Lower leg skin (tissue), 3 donors: Measurements from ENCODE around the gene OR12D1.

Experiments
- POLR2A ChIP-seq, 2 donors: fragments of 450-650 bp; IDR thresholded peaks; one replicate each; pipeline ENCODE4 v1.6.1; 2016 to 2017; ENCODE audit warnings: antibody characterized with exemption in 2 of 2, mild to moderate bottlenecking in 1 of 2, moderate library complexity in 1 of 2
- TF ChIP-seq, protein P1 (sequence below), 3 donors: fragments of 450-650 bp; IDR thresholded peaks; one replicate each; pipeline ENCODE4 v1.5.1; 2016; ENCODE audit warnings: antibody characterized with exemption in 3 of 3, mild to moderate bottlenecking in 3 of 3, moderate library complexity in 2 of 3

DNA sequence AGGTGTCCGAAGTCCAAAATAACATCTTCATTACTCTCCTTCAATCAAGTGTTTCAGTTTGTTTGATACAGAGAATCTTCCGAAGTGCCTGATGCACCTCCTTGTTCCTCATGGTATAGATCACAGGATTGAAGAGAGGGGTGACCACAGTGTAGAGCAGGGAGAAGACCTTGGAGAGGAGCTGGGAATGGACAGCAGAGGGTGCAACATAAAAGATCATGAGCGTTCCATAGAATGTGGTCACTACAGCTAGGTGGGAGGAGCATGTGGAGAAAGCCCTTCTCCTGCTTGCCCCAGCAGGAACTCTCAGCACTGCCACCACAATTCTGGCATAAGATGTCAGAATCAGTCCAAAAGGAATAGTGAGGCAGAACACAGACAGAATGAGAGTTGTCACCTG lies 11.9 kb downstream of the OR12D1 start:
- TF ChIP-seq, protein P1, sequence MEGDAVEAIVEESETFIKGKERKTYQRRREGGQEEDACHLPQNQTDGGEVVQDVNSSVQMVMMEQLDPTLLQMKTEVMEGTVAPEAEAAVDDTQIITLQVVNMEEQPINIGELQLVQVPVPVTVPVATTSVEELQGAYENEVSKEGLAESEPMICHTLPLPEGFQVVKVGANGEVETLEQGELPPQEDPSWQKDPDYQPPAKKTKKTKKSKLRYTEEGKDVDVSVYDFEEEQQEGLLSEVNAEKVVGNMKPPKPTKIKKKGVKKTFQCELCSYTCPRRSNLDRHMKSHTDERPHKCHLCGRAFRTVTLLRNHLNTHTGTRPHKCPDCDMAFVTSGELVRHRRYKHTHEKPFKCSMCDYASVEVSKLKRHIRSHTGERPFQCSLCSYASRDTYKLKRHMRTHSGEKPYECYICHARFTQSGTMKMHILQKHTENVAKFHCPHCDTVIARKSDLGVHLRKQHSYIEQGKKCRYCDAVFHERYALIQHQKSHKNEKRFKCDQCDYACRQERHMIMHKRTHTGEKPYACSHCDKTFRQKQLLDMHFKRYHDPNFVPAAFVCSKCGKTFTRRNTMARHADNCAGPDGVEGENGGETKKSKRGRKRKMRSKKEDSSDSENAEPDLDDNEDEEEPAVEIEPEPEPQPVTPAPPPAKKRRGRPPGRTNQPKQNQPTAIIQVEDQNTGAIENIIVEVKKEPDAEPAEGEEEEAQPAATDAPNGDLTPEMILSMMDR (IDR thresholded peaks at IDR 0.05) = no peak
- no peak for TF ChIP-seq POLR2A (IDR thresholded peaks at IDR 0.05)
